Endothelial cell of umbilical vein (primary cell): ENCODE data around the gene PDE1A. TPM values are rescaled to one million over a fixed set of nuclear protein-coding genes. Genes with fewer than 3 reads are reported as not detected.

ENCODE experiments used
- BruUV-seq: library from RNA; stranded (reverse); fragments of 400-500 nt; replicated peaks from 2 replicates; lab custom pipeline; 2021; lab: Mats Ljungman, UMichigan
- CTCF ChIA-PET: fragments of 300-600, 350-600 bp; sonication (Branson Sonifier 250); formaldehyde crosslinking; loops from one replicate; lab custom pipeline; 2021; ENCODE audit warnings: antibody characterized with exemption, inconsistent platforms; lab: Charles Lee
- POLR2A ChIA-PET: fragments of 300-600, 350-600 bp; sonication (Branson Sonifier 250); formaldehyde crosslinking; loops from one replicate; lab custom pipeline; 2021; ENCODE audit warnings: antibody characterized with exemption, inconsistent platforms; lab: Charles Lee
- DNase-seq: peaks from one replicate; pipeline ENCODE4 v3.0.0-alpha.2; 2011; ENCODE audit warnings: low read depth, low spot score
- FAIRE-seq: peaks from 2 replicates; lab custom pipeline; 2011; peaks lifted over from hg19 to GRCh38; lab: Jason Lieb, UNC
- H2AFZ ChIP-seq: 2 replicates; pipeline ENCODE4 v1.6.0; 2012; ENCODE audit warnings: low read depth, low read length, control low read depth, inconsistent platforms
- H3K27ac ChIP-seq: 2 replicates; pipeline ENCODE4 v1.5.1; 2011; ENCODE audit warnings: low read depth, mild to moderate bottlenecking, control low read depth, low read length, moderate library complexity; ENCODE audit not compliant: insufficient read depth
- H3K27me3 ChIP-seq, 2 experiments: 2 replicates each; pipeline versions ENCODE4 v1.6.0 to v1.6.1; 2011; ENCODE audit warnings: low read length in 2 of 2, mixed read lengths in 1 of 2; ENCODE audit not compliant: control insufficient read depth in 2 of 2, insufficient read depth in 2 of 2
- H3K36me3 ChIP-seq, 2 experiments: 2 replicates in 1 of 2; 3 replicates in 1 of 2; pipeline ENCODE4 v1.5.1; 2011; ENCODE audit warnings: low read length in 2 of 2, mild to moderate bottlenecking in 1 of 2, moderate library complexity in 1 of 2; ENCODE audit not compliant: control insufficient read depth in 2 of 2, insufficient read depth in 2 of 2; ENCODE audit errors: extremely low read depth in 1 of 2
- H3K4me1 ChIP-seq: 3 replicates; pipeline ENCODE4 v1.5.1; 2011; ENCODE audit warnings: mild to moderate bottlenecking, low read length; ENCODE audit not compliant: control insufficient read depth, insufficient read depth; ENCODE audit errors: extremely low read depth
- H3K4me2 ChIP-seq: 2 replicates; pipeline ENCODE4 v1.6.1; 2011; ENCODE audit warnings: low read length, control low read depth, mixed read lengths; ENCODE audit not compliant: insufficient read depth
- H3K4me3 ChIP-seq, 3 experiments: fragments of 200-600 bp in 1 of 3; sonication (generic), shearing (Covaris generic) in 1 of 3; replicated peaks in 1 of 3; 2 replicates each; pipeline ENCODE4 v1.5.1; 2011 to 2016; ENCODE audit warnings: control low read depth in 3 of 3, low read length in 3 of 3, mild to moderate bottlenecking in 2 of 3, inconsistent platforms in 1 of 3, low read depth in 1 of 3, moderate library complexity in 1 of 3; ENCODE audit not compliant: insufficient read depth in 1 of 3
- H3K79me2 ChIP-seq: 2 replicates; pipeline ENCODE4 v1.6.0; 2012; ENCODE audit warnings: low read length, inconsistent platforms; ENCODE audit not compliant: control insufficient read depth, insufficient read depth
- H3K9ac ChIP-seq: replicated peaks from 2 replicates; pipeline ENCODE3; 2011; ENCODE audit warnings: low read length, control low read depth; ENCODE audit not compliant: insufficient read depth; ENCODE audit errors: extremely low read depth
- H3K9me1 ChIP-seq: replicated peaks from 3 replicates; pipeline ENCODE4 v1.6.0; 2011; ENCODE audit warnings: mild to moderate bottlenecking, low read length; ENCODE audit not compliant: control insufficient read depth, insufficient read depth; ENCODE audit errors: extremely low read depth
- H3K9me3 ChIP-seq: replicated peaks from 2 replicates; pipeline ENCODE4 v1.5.1; 2012; ENCODE audit warnings: low read length, inconsistent platforms; ENCODE audit not compliant: control insufficient read depth, insufficient read depth
- H4K20me1 ChIP-seq: replicated peaks from 2 replicates; pipeline ENCODE3; 2011; ENCODE audit warnings: mild to moderate bottlenecking, low read length; ENCODE audit not compliant: control insufficient read depth, insufficient read depth; ENCODE audit errors: extremely low read depth
- CTCF ChIP-seq, 2 donors: IDR thresholded peaks; 1 replicate in 1 of 2; 2 replicates in 1 of 2; pipeline ENCODE4 v1.5.1; 2011; ENCODE audit warnings: low read length in 2 of 2, mild to moderate bottlenecking in 2 of 2, moderate library complexity in 2 of 2, control low read depth in 1 of 2, inconsistent platforms in 1 of 2, low read depth in 1 of 2; ENCODE audit not compliant: insufficient read depth in 1 of 2; ENCODE audit errors: extremely low read depth in 1 of 2
- EZH2 ChIP-seq: IDR thresholded peaks from 2 replicates; pipeline ENCODE4 v1.6.1; 2012; ENCODE audit warnings: borderline replicate concordance, low read depth, mild to moderate bottlenecking, moderate library complexity, low read length, inconsistent platforms; ENCODE audit not compliant: severe bottlenecking
- FOS ChIP-seq: IDR thresholded peaks from 2 replicates; pipeline ENCODE4 v1.6.1; 2011; ENCODE audit warnings: mild to moderate bottlenecking, low read length, moderate library complexity, borderline replicate concordance; ENCODE audit not compliant: insufficient read depth
- GATA2 ChIP-seq: IDR thresholded peaks from 2 replicates; pipeline ENCODE4 v1.7.0; 2011; ENCODE audit warnings: low read depth, mild to moderate bottlenecking, moderate library complexity, mixed read lengths, low read length; ENCODE audit not compliant: insufficient read length, insufficient read depth
- JUN ChIP-seq: IDR thresholded peaks from 2 replicates; pipeline ENCODE4 v1.6.1; 2011; ENCODE audit warnings: borderline replicate concordance, low read depth; ENCODE audit not compliant: insufficient read length, insufficient read depth
- MAX ChIP-seq: IDR thresholded peaks from 2 replicates; pipeline ENCODE4 v1.6.1; 2011; ENCODE audit not compliant: insufficient read depth, insufficient read length
- MYC ChIP-seq: IDR thresholded peaks from one replicate; pipeline ENCODE4 v1.6.1; 2011; ENCODE audit warnings: mild to moderate bottlenecking, low read depth, low read length
- POLR2A ChIP-seq: IDR thresholded peaks from 2 replicates; pipeline ENCODE4 v1.6.1; 2012; ENCODE audit warnings: low read depth, mild to moderate bottlenecking, control low read depth, low read length
- POLR2AphosphoS5 ChIP-seq: IDR thresholded peaks from 2 replicates; pipeline ENCODE4 v1.6.1; 2012; ENCODE audit warnings: low read depth, mild to moderate bottlenecking, control low read depth, low read length, moderate library complexity; ENCODE audit not compliant: insufficient read depth
- dilution Hi-C: fragments of 300-500 bp; cut with MboI; formaldehyde crosslinking; loops from one replicate; pipeline ENCODE4 v1.15.0; 2019; ENCODE audit warnings: low sequenced_read_pairs; ENCODE audit not compliant: extremely low pct_ligation_motif_present
- intact Hi-C: fragments of 100-400 bp; cut with micrococcal nuclease; formaldehyde crosslinking; loops from one replicate; pipeline ENCODE4 v1.10.0; 2022
- polyA plus RNA-seq, 4 experiments: library from polyadenylated mRNA; depleted of rRNA in 3 of 4; stranded (reverse) in 3 of 4; unstranded in 1 of 4; fragments of >200 nt; gene quantifications; 2 replicates each; pipeline versions ENCODE4 v1.2.1 to v1.2.3, GENCODE V29; 2011 to 2012; ENCODE audit warnings: missing spikeins in 1 of 4
- total RNA-seq: library from RNA; stranded (reverse); gene quantifications from 2 replicates; pipeline ENCODE4 v1.2.3, GENCODE V29; 2021

PDE1A gene
- total and polyA plus RNA-seq, 2 donors (not counting 3 experiments of a cell fraction or from before 2014, with no cell fraction given), result 0.43 to 0.49 TPM

- no peak overlapping the region for H3K4me3 ChIP-seq
- CTCF ChIA-PET, result interaction anchor here (0.7 to 2.1 kb wide), 2 partner anchors 9 to 19 kb away, joined by 3 to 7 read pairs; no protein-coding TSS in a partner anchor
- no peak overlapping the region for H3K27ac ChIP-seq
- intact Hi-C loops (no loop called here), dilution Hi-C loops (no loop called here)
- no peaks in the 10 kb centered on the region for H3K9me1 ChIP-seq
- DNase-seq (peak; percentile 80), FAIRE-seq (peak; percentile 56)
- no peaks in the 10 kb centered on the region for H3K9me3 ChIP-seq
- no peaks in the 10 kb centered on the region for H3K27me3 ChIP-seq
- H3K4me2 ChIP-seq, result no peak overlapping the region
- no peaks in the 10 kb centered on the region for H3K36me3 ChIP-seq
- BruUV-seq, result no TSS peak
- H2AFZ ChIP-seq, result peak overlapping the region; percentile 11
- no peaks in the 10 kb centered on the region for H3K4me1 ChIP-seq
- POLR2A ChIA-PET, result no interaction called here
- no peak overlapping the region for H3K9ac ChIP-seq
- no peaks in the 10 kb centered on the region for H3K79me2 ChIP-seq
- no peaks in the 10 kb centered on the region for H4K20me1 ChIP-seq
- no peak for TF ChIP-seq GATA2
- TF ChIP-seq EZH2, result no peak
- TF ChIP-seq POLR2A, result no peak
- TF ChIP-seq MAX, result no peak
- no peak for TF ChIP-seq CTCF (IDR thresholded peaks at IDR 0.05; ENCODE audit: extremely low read depth in 1 of 2, insufficient read depth in 1 of 2, low read depth in 1 of 2, low read length in 2 of 2)
- no peak for TF ChIP-seq POLR2AphosphoS5
- TF ChIP-seq FOS, result no peak
- no peak for TF ChIP-seq MYC
- TF ChIP-seq JUN, result no peak
These were observed 167.1 kb downstream of the PDE1A start for GRCh38 chr2:182259629-182260150.
